Stimulated activated naive CD8-positive, alpha-beta T cell treated with anti-CD3 and anti-CD28 coated beads, Interleukin-15, Interleukin-2, amounts not matched to agents 100 ng/mL and 50 ng/mL, for 24 hours (primary cell): ENCODE data around the gene CRYBB1.

Experiments
- H3K27ac Mint-ChIP-seq: one replicate; pipeline ENCODE4 v1.8.0; 2021; ENCODE audit warnings: mild to moderate bottlenecking, mixed read lengths
- H3K27me3 Mint-ChIP-seq: one replicate; pipeline ENCODE4 v1.8.0; 2021; ENCODE audit warnings: mixed read lengths
- H3K36me3 Mint-ChIP-seq: one replicate; pipeline ENCODE4 v1.8.0; 2021; ENCODE audit warnings: low read depth, mixed read lengths
- H3K4me1 Mint-ChIP-seq: one replicate; pipeline ENCODE4 v1.8.0; 2021; ENCODE audit warnings: low read depth, mixed read lengths
- H3K4me3 Mint-ChIP-seq: one replicate; pipeline ENCODE4 v1.8.0; 2021; ENCODE audit warnings: mild to moderate bottlenecking, mixed read lengths
- H3K9me3 Mint-ChIP-seq: one replicate; pipeline ENCODE4 v1.8.0; 2021; ENCODE audit warnings: mixed read lengths

The CRYBB1 gene

DNA sequence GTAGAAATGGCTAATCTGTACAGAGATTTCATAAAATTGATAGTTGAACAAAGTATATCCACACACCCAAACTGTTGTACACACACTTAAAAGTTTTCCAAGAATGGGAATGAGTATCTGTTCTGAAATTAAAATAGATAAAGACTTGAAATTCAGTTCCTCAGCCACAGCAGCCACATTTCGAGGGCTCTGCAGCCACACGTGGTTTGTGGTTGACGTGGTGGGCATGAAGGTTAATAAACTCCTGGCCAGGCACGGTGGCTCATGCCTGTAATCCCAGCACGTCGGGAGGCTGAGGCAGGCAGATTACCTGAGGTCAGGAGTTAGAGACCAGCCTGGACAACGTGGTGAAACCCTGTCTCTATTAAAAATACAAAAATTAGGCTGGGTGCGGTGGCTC is 51.9 kb downstream of the CRYBB1 start:
- H3K4me1 Mint-ChIP-seq = peaks cover 53% of the 10 kb centered on the region
- H3K4me3 Mint-ChIP-seq = no peak overlapping the region

DNA sequence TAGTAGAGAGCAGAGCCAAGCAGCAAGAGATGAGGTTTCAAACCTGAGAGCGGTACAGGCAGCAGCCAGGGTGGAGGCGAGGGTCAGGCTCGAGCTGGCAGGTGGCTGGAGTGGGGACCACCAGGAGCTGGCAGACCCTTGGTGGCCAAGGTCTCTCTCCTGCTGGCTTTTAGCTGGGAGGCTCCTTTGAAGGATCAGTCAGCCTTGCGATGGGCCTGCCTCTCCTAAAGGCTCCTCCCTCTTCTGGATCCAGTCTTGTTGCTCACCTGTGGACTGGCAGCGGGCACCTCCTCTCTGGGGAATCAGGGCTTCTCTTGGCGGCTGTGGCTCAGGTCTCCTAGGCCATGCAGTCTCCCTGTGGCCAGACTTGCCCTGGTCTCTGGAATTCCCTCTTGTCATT is 52.6 kb downstream of the CRYBB1 start:
- Mint-ChIP-seq H3K4me3 (no peak overlapping the region), H3K27ac (no peak overlapping the region)

More for the DNA sequence above, 51.9 kb downstream of the CRYBB1 start:
- Mint-ChIP-seq H3K27me3 (no peaks in the 10 kb centered on the region), H3K9me3 (no peaks in the 10 kb centered on the region), H3K36me3 (peaks cover 19% of the 10 kb centered on the region), H3K27ac (no peak overlapping the region)

DNA sequence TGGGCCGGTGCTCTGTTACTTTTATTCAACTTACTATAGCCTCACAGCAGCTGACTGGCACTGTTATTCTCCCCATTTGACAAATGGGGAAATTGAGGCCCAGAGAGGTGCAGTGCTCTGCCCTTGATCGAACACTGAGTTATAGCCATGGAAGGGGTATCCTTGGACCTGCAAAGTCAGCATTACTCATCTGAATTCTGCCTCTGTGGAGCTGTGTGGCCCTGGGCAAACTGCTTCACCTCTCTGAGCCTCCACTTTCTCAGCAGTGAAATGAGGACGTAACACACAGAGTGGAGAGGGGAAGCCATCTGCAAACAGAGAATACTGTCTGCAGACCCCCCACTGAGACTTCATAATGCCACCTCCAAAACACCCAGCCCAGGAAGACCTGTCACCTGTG is 53.2 kb downstream of the CRYBB1 start:
- Mint-ChIP-seq H3K4me3 (no peak overlapping the region), H3K9me3 (no peaks in the 10 kb centered on the region), H3K27ac (no peak overlapping the region), H3K36me3 (peaks cover 19% of the 10 kb centered on the region), H3K4me1 (peaks cover 45% of the 10 kb centered on the region), H3K27me3 (no peaks in the 10 kb centered on the region)

More for the DNA sequence above, 52.6 kb downstream of the CRYBB1 start:
- no peaks in the 10 kb centered on the region for H3K9me3 Mint-ChIP-seq
- H3K4me1 Mint-ChIP-seq = peaks cover 46% of the 10 kb centered on the region
- H3K36me3 Mint-ChIP-seq = peaks cover 19% of the 10 kb centered on the region
- no peaks in the 10 kb centered on the region for H3K27me3 Mint-ChIP-seq

DNA sequence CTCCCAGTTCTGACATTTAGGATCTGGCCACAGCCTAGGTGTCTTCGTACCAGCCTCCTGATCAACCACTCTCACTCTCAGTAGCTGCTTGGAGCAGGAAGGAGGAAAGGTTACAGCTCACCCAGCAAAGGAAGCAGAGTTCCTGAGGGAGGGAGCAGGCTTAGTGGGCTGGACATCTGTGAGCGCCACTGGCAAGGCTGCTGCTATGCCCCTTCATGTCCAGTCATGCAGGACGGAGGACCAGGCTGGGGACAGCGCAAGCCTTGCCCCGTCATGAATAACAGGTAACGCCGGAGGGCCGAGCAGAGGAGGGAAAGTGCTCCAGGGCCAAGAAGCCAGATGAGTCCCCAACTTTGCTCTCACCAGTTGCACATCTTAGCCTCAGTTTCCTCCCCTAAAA is 53.6 kb downstream of the CRYBB1 start:
- H3K9me3 Mint-ChIP-seq = no peaks in the 10 kb centered on the region
- H3K27ac Mint-ChIP-seq = no peak overlapping the region
- H3K36me3 Mint-ChIP-seq = peaks cover 19% of the 10 kb centered on the region
- H3K27me3 Mint-ChIP-seq = no peaks in the 10 kb centered on the region
- peaks cover 48% of the 10 kb centered on the region for H3K4me1 Mint-ChIP-seq
- H3K4me3 Mint-ChIP-seq = no peak overlapping the region

DNA sequence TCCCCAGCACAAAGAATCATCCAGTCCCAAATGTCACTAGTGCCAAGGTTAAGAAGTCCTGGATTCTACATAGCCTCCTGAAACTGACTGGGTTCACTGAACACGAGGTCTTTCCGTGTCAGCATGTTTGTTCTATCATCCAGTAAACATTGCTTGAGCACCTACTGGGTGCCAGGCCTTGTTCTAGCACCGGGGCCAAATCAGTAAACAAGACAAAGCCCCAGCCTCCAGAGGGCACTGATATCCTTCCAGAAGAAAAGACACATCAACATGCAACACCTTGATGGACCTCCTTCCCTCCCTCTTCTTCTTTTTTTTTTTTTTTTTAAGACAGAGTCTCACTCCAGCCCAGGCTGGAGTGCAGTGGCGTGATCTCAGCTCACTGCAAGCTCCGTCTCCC is 54.8 kb downstream of the CRYBB1 start:
- Mint-ChIP-seq H3K27me3 (no peaks in the 10 kb centered on the region), H3K4me3 (no peak overlapping the region), H3K27ac (peak overlapping the region; percentile 49), H3K9me3 (no peaks in the 10 kb centered on the region), H3K4me1 (peaks cover 44% of the 10 kb centered on the region), H3K36me3 (peaks cover 19% of the 10 kb centered on the region)

DNA sequence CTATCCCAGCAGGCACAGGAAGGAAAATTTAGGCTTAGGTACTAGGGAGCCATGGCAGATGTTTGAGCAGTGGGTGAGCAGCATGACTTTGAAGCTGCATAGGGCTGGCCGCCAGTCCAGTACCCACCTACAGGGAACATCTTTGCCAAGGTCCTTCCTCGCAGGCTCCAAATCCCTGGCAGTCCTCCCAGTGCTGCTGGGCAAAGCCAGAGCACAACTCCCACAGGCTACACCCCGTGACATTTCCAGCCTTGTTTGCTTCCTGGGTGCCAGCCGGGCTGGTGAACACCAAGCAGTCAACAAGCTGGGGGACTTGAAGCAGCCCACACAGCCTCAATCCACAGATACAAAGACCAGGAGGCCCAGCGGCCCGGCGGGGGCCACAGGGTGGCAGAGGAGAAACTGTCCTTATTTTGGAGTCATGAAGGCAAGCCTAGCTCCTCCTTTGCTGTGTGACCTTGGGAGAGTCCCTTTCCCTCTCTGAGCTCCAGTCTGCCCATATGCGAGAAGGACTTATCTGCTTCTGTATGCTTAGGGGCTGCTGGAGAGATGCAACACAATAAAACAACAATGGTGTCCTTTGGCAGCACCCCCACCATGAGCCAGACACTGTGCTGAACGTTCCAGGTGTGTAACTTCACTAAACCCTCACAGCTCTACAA is 55.9 kb downstream of the CRYBB1 start:
- H3K4me3 Mint-ChIP-seq = no peak overlapping the region
- peaks cover 14% of the 10 kb centered on the region for H3K36me3 Mint-ChIP-seq
- H3K9me3 Mint-ChIP-seq = no peaks in the 10 kb centered on the region
- no peaks in the 10 kb centered on the region for H3K27me3 Mint-ChIP-seq
- H3K27ac Mint-ChIP-seq = no peak overlapping the region
- H3K4me1 Mint-ChIP-seq = peaks cover 38% of the 10 kb centered on the region

DNA sequence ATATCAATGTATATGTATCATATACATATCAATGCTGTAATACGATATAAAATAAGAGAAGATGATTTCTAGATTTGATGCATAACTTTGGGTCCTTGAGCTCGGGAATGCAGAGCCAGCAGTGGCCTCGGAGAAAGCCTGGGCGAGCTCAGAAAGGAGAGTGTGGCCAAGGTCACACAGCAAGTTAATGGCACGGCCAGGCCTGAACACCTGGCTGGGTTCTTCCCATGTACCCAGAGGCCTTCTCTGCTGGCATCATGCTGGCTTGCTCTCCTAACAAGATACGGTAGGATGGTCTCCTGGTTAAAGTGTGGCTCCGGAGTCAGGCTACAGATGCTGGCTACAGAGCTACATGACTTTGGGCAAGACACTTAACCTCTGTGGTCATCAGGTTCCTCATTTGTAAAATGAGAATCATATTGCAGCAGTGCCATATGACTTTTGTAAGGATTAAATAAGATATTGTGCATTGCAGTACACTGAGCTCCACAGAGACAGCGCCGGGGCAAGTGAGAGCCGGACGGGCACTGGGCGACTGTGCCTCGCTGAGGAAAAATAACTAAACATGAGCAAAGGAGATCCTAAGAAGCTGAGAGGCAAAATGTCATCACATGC is 57.8 kb downstream of the CRYBB1 start:
- H3K9me3 Mint-ChIP-seq = no peaks in the 10 kb centered on the region
- no peak overlapping the region for H3K27ac Mint-ChIP-seq
- peaks cover 10% of the 10 kb centered on the region for H3K36me3 Mint-ChIP-seq
- no peak overlapping the region for H3K4me3 Mint-ChIP-seq
- peaks cover 25% of the 10 kb centered on the region for H3K4me1 Mint-ChIP-seq
- no peaks in the 10 kb centered on the region for H3K27me3 Mint-ChIP-seq

DNA sequence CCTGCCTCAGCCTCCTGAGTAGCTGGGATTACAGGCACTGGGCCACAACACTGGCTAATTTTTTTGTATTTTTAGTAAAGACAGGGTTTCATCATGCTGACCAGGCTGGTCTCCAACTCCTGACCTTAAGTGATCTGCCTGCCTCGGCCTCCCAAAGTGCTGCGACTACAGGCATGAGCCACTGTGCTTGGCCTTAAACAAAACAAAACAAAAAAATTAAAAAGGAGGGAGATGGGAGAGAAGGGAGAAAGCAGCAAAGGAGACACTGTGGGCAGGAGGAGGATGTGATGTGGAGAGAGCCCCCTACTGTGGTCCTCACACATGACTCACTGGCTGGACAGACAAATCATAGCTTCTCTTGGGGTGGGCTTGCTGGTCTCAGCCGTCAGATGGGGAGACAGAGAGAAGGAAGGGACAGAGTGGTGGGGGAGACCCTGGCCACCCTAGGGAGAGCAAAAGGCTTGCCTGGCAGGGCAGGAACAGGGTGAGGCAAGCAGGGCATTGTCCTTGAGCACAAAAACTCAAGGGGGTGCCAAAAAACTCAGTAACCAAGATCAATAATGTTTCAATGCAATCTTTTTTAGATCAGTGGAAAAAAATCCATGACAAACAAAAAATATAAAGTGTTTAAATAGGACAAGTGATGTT is 59.5 kb downstream of the CRYBB1 start:
- Mint-ChIP-seq H3K27ac (peak overlapping the region; percentile 45), H3K9me3 (no peaks in the 10 kb centered on the region), H3K4me3 (no peak overlapping the region), H3K36me3 (no peaks in the 10 kb centered on the region), H3K4me1 (peaks cover 22% of the 10 kb centered on the region), H3K27me3 (no peaks in the 10 kb centered on the region)

DNA sequence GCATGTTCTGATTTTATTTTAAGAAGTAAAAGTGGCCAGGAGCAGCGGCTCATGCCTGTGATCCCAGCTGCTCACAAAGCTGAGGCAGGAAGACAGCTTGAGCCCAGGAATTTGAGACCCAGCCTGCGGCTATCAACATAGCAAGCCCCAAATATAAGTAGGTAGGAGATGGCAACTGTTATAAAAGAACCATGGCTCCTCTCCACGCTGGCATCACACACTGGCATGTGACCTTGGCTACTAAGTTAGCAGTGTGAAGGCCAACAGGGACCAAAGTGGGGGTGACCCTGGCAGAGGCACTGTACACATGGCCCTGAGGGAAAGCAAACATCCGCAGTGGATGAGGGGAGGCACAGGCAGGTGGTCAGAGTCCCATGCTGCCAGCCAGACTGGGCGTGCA is 60.9 kb downstream of the CRYBB1 start:
- Mint-ChIP-seq H3K4me1 (peaks cover 21% of the 10 kb centered on the region), H3K36me3 (no peaks in the 10 kb centered on the region), H3K9me3 (no peaks in the 10 kb centered on the region), H3K4me3 (no peak overlapping the region), H3K27me3 (no peaks in the 10 kb centered on the region), H3K27ac (no peak overlapping the region)

DNA sequence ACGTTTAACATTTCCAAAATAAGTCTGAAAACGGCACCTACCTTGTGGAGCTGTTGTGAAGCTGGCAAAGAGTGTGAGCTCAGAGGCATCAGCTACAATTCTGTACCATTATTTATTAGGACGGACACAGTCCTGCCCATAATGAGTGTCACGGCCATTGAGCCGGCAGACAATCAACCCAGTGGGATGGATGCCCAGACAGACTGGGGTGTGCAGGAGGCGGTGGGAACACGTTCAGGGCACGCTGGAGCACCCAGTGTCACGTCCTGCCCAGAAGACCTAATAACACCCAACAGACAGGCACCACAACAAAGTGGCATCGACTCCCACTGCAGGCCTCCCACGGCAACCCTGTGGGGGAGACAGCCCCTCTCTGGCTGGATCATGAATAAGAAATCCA is 62.3 kb downstream of the CRYBB1 start:
- H3K27me3 Mint-ChIP-seq = no peaks in the 10 kb centered on the region
- H3K4me3 Mint-ChIP-seq = no peak overlapping the region
- H3K36me3 Mint-ChIP-seq = no peaks in the 10 kb centered on the region
- no peak overlapping the region for H3K27ac Mint-ChIP-seq
- no peaks in the 10 kb centered on the region for H3K9me3 Mint-ChIP-seq
- H3K4me1 Mint-ChIP-seq = peaks cover 21% of the 10 kb centered on the region

DNA sequence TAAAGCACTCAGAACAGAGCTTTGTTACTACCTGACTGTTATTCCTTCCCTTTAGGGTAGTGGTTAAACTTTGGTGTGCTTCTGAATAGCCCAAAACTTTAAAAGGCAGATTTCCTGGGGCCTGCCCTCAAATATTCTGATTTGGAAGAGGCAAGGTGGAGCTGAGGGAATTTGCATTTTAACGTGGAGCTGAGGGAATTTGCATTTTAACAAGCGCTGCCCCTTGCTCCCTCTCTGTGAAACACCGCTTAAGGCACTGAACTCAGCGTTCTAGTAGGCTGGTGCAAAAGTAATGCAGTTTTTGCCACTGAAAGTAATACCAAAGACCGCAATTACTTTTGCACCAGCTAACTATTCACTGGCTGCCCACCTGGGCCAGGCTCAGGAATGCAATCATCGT is 62.9 kb downstream of the CRYBB1 start:
- Mint-ChIP-seq H3K36me3 (no peaks in the 10 kb centered on the region), H3K4me3 (no peak overlapping the region), H3K27ac (no peak overlapping the region), H3K27me3 (no peaks in the 10 kb centered on the region), H3K9me3 (no peaks in the 10 kb centered on the region), H3K4me1 (peaks cover 21% of the 10 kb centered on the region)

DNA sequence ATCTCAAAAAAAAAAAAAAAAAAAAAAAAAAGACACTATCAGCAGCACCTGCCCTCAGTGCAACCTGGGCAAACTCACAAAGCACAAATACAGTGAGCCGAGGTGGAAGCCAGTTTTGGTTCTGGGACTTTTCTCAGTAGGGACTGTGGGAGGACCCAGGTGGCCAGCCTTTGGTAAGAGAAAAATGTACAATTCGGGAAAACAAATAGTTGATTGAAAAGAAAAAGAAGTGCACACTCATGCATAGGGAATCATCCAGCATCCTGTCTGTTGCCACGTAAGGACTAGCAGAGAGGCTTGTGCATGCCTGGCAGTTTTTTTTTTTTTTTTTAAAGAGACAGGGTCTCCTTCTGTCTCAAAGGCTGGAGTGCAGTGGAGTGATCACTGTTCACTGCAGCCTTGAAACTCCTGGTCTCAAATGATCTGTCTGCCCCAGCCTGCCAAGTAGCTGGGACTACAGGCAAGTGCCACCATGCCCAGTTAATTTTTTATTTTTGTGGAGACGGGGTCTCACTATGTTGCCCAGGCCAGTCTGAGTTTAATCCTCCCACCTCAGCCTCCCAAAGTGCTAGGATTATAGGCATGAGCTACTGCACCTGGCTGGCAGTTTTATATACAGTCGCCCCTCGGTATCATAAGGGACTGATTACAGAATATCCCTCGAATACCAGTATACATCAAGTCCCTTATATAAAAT is 64.6 kb downstream of the CRYBB1 start:
- H3K27ac Mint-ChIP-seq = no peak overlapping the region
- peaks cover 2% of the 10 kb centered on the region for H3K36me3 Mint-ChIP-seq
- no peak overlapping the region for H3K4me3 Mint-ChIP-seq
- H3K27me3 Mint-ChIP-seq = no peaks in the 10 kb centered on the region
- H3K4me1 Mint-ChIP-seq = peaks cover 11% of the 10 kb centered on the region
- no peaks in the 10 kb centered on the region for H3K9me3 Mint-ChIP-seq

DNA sequence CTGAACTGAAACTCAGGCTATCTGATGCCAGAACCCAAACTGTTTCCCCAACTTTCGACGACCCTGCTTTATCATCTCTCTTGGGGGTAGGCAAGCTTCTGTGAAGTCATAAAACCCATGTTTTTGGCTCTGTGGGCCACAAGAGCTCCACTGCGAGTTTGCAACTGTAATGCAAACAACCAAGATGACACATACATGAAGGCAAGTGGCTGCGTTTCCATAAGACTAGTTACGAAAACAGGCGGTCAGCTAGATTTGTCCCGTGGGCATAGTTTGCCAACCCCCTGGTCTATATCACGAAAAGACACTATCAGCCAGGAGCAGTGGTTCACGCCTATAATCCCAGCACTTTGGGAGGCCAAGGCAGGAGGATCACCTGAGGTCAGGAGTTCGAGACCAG is 65.4 kb downstream of the CRYBB1 start:
- Mint-ChIP-seq H3K36me3 (peaks cover 9% of the 10 kb centered on the region), H3K4me3 (no peak overlapping the region), H3K27ac (no peak overlapping the region), H3K9me3 (no peaks in the 10 kb centered on the region), H3K4me1 (peaks cover 18% of the 10 kb centered on the region), H3K27me3 (no peaks in the 10 kb centered on the region)

DNA sequence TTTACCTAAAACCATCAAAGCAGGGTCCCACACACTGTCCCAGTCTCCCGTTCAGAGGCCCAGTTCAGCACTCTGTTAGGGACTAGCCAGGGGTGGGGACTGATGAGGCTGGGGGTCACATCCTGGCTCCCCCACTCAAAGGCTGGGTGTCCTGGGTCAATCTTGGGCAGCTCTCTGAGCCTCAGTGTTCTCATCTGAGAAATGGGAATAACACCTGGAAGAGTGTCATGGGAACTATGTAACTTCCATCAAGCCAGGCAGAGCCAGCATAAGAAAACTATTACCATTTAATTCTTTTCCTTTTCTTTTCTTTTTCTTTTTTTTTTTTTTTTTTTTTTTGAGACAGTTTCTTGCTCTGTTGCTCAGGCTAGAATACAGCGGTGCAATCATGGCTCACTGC is 66.3 kb downstream of the CRYBB1 start:
- no peak overlapping the region for H3K4me3 Mint-ChIP-seq
- no peaks in the 10 kb centered on the region for H3K27me3 Mint-ChIP-seq
- H3K27ac Mint-ChIP-seq = no peak overlapping the region
- peaks cover 27% of the 10 kb centered on the region for H3K4me1 Mint-ChIP-seq
- peaks cover 18% of the 10 kb centered on the region for H3K36me3 Mint-ChIP-seq
- peaks cover 2% of the 10 kb centered on the region for H3K9me3 Mint-ChIP-seq

DNA sequence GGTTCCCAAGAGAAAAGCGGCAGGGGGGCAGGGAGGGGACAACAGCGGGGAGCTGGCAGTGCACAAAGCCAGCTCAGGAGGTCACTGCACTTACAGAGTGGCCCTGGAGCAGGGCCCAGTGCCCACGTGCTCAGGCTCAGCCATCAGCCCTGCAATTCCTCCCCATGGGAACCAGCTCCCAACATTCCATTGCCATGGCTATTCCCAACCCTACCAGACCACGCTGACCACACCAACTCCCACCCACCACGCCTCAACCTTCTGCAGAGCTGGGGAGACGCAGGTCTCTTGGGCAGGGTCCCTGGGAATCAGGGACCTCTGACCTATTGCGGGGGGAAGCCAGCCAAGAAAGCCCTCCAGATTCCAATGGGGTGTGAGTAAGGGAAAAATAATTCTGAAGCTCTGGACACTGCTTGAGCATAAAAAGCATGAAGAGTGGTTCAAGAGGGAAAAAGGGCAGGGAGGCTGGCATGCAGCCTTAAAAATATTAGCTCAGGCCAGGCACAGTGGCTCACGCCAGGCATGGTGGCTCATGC is 67.3 kb downstream of the CRYBB1 start:
- H3K27me3 Mint-ChIP-seq = no peaks in the 10 kb centered on the region

More for the DNA sequence above, 67.3 kb downstream of the CRYBB1 start:
- H3K4me1 Mint-ChIP-seq = peaks cover 34% of the 10 kb centered on the region
- no peak overlapping the region for H3K27ac Mint-ChIP-seq
- no peak overlapping the region for H3K4me3 Mint-ChIP-seq
- peaks cover 25% of the 10 kb centered on the region for H3K36me3 Mint-ChIP-seq
- H3K9me3 Mint-ChIP-seq = peaks cover 3% of the 10 kb centered on the region
